Thoracic aorta (tissue), 2 donors: ENCODE measurements around the gene WNT11. TPM values are rescaled to one million over a fixed set of nuclear protein-coding genes. Genes with fewer than 3 reads are reported as not detected.

Experiments used
- ATAC-seq: fragments of 150-250 bp; one replicate; pipeline ENCODE4 v1.8.0; 2017; ENCODE audit warnings: low read depth; ENCODE audit not compliant: insufficient number of reproducible peaks, low FRiP score
- DNase-seq: peaks from one replicate; pipeline ENCODE4 v3.0.0-alpha.2; 2020; ENCODE audit warnings: low spot score
- H3K27ac ChIP-seq, 2 donors: fragments of 200-600 bp; sonication (generic); 1 replicate in 1 of 2; 2 replicates in 1 of 2; pipeline ENCODE4 v1.5.1; 2016; ENCODE audit warnings: mild to moderate bottlenecking in 2 of 2, moderate library complexity in 2 of 2
- H3K27me3 ChIP-seq: fragments of 200-600 bp; sonication (generic); replicated peaks from 2 replicates; pipeline ENCODE4 v1.6.0; 2016; ENCODE audit warnings: mild to moderate bottlenecking; ENCODE audit not compliant: insufficient read depth
- H3K36me3 ChIP-seq: fragments of 200-600 bp; sonication (generic); one replicate; pipeline ENCODE4 v1.5.1; 2016
- H3K4me1 ChIP-seq, 2 donors: fragments of 200-600 bp; sonication (generic); 1 replicate in 1 of 2; 2 replicates in 1 of 2; pipeline versions ENCODE4 v1.5.1 to v1.6.0; 2016; ENCODE audit warnings: low read depth in 2 of 2, mild to moderate bottlenecking in 1 of 2; ENCODE audit not compliant: control insufficient read depth in 1 of 2
- H3K4me3 ChIP-seq: fragments of 200-600 bp; sonication (generic); 2 replicates; pipeline ENCODE4 v1.5.1; 2016; ENCODE audit warnings: mild to moderate bottlenecking
- H3K9me3 ChIP-seq: fragments of 200-600 bp; sonication (generic); 2 replicates; pipeline ENCODE4 v1.5.1; 2016
- total RNA-seq, 2 donors: library from RNA; depleted of rRNA; stranded (reverse); fragments of >200 nt; gene quantifications; one replicate each; pipeline versions ENCODE4 v1.1.0 to v1.2.3, GENCODE V29; 2016
- TF ChIP-seq, protein P1 (sequence below): fragments of 200-600 bp; sonication (generic); IDR thresholded peaks from one replicate; pipeline ENCODE4 v1.5.1; 2019; ENCODE audit warnings: antibody characterized with exemption

Gene WNT11
- 10 to 100 TPM; 12.0 to 35.1 TPM for total RNA-seq

DNA sequence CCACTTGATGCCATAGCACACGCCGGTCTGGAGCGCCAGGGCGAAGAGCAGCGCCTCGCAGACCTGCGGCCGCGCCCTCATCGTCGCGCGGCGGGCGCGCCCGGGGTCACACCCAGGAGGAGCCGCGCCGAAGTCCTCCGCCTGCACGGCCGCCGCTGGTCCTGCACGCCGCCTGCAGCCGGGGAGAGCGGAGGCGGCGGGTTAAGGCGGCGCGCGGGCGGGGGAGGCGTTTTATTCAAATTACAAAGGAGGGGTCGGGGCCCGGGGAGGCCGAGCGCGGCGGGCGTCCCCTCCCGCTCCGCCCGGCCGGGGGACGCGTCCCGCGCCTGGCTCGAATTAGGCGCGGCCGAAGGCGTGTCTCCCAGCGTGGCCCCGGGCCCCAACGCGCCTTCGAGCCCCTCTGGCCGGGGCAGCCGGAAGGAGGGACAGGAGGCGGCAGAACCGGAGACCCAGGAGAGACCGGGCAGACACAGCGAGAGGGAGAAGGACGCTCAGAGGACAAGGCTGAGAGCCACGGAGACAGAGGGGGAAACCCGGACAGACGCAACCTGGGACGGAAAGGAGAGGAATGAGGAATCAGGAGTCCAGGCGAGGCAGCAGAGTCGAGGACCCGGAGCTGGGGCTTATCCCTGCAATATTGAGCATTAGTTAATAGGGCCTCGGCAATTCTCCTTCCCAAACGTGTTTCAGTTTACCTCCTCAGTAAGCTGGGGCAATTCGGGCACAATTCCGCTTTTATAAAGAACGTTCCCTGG lies at the start of gene WNT11:
Gene WNT11, minus strand, starts transcription at position 176 of the 755 bp plus-strand sequence. Its CDS starts 95 bp downstream, at position 81.
- Histone ChIP-seq H3K27ac (no peak within 1 kb of the TSS), H3K9me3 (no peaks in the 10 kb centered on the region), H3K4me1 (peaks cover 14 to 44% of the 10 kb centered on the region in 2 donors), H3K27me3 (no peaks in the 10 kb centered on the region), H3K36me3 (no peaks in the 10 kb centered on the region), H3K4me3 (peak within 1 kb of the TSS; percentile 72)
- ATAC-seq (no peak), DNase-seq (no peak)
- TF ChIP-seq, protein P1, sequence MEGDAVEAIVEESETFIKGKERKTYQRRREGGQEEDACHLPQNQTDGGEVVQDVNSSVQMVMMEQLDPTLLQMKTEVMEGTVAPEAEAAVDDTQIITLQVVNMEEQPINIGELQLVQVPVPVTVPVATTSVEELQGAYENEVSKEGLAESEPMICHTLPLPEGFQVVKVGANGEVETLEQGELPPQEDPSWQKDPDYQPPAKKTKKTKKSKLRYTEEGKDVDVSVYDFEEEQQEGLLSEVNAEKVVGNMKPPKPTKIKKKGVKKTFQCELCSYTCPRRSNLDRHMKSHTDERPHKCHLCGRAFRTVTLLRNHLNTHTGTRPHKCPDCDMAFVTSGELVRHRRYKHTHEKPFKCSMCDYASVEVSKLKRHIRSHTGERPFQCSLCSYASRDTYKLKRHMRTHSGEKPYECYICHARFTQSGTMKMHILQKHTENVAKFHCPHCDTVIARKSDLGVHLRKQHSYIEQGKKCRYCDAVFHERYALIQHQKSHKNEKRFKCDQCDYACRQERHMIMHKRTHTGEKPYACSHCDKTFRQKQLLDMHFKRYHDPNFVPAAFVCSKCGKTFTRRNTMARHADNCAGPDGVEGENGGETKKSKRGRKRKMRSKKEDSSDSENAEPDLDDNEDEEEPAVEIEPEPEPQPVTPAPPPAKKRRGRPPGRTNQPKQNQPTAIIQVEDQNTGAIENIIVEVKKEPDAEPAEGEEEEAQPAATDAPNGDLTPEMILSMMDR = no peak

DNA sequence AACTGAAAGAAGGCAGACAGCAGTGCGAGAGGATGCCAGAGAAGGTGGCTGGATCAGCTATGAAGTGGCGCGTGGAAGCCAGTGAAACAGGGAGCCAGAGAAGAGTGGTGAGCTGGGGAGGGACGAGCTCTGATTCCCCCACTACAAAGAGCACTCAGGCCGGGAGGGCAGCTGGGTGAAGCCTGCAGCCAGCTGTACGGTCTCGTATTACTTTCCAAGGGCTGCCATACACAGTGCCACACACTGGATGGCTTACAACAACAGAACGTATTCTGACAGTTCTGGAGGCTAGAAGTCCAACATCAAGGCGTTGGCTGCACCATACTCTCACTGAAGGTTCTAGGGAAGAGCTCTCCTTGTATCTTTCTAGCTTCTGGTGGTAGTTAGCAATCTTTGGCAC lies 47.1 kb upstream of the WNT11 start:
- Histone ChIP-seq H3K4me3 (no peak overlapping the region), H3K36me3 (no peaks in the 10 kb centered on the region), H3K9me3 (no peaks in the 10 kb centered on the region), H3K27ac (no peak overlapping the region), H3K27me3 (no peaks in the 10 kb centered on the region), H3K4me1 (no peaks in the 10 kb centered on the region)
- TF ChIP-seq, protein P1 = no peak
- no peak for ATAC-seq
- DNase-seq = no peak

DNA sequence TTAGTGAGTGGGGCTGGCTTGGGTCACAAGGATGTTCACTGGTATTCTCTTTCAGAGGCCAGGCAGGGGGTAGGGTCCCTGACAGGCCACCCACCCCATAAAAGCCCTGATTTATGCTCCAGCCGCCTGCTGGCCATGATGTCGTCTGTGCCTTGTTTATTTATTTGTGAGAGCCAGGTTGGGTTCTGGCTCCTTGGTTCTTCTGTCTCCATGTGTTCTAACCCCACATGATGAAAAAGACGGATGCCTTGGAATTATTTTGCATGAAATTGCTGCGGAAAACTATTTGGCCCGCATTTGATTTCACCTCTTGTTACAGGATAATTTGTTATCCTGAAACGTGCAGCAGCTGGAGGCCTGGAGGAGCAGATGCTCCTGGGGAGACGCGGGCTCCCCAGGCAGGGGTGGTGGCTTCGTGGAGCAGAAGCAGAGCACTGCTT lies 46.3 kb upstream of the WNT11 start:
- H3K27ac ChIP-seq = no peak overlapping the region
- no peaks in the 10 kb centered on the region for H3K27me3 ChIP-seq
- TF ChIP-seq, protein P1 = no peak
- no peaks in the 10 kb centered on the region for H3K9me3 ChIP-seq
- ATAC-seq = no peak
- no peaks in the 10 kb centered on the region for H3K4me1 ChIP-seq
- H3K4me3 ChIP-seq = no peak overlapping the region
- no peaks in the 10 kb centered on the region for H3K36me3 ChIP-seq
- no peak for DNase-seq

DNA sequence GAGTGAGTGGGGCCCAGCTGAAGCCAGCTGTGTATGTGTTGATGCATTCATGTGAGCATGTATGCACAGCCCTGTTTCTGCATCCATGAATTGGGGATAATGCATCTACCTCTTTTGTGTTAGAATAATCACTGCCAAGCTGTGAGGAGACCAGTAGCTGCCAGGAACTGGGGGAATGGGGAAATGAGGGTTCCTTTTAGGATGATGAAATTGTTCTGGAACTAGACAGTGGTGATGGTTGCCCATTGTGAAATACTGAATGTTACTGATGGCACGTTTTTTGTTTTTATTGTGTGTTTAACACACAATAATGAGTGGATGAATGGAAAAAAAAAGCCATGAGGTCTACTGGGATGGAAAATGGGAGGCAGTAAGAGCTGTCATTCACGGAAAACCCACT lies 45.3 kb upstream of the WNT11 start:
- no peak overlapping the region for H3K4me3 ChIP-seq
- H3K4me1 ChIP-seq = no peaks in the 10 kb centered on the region
- ATAC-seq (no peak), DNase-seq (no peak)
- H3K27me3 ChIP-seq = no peaks in the 10 kb centered on the region
- no peaks in the 10 kb centered on the region for H3K9me3 ChIP-seq
- no peaks in the 10 kb centered on the region for H3K36me3 ChIP-seq
- TF ChIP-seq, protein P1 = no peak
- no peak overlapping the region for H3K27ac ChIP-seq

DNA sequence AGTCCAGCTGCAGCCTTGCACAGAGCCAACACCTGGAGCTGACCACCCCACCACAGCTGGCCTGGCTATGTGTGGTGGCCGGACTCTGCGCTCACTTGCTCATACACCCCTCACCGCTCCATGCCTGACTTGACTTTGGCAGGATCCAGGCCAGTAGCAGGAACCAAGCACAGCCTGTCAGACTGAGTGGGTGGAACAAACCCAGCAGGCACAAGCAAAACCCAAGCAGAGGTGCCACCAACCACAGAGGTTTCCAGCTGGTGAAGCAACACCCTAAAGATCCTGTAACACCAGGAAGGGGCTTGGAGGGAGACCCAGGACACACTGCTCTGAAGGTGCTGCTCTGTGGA lies 44.9 kb upstream of the WNT11 start:
- ATAC-seq = no peak
- Histone ChIP-seq H3K27ac (no peak overlapping the region), H3K4me1 (no peaks in the 10 kb centered on the region), H3K27me3 (no peaks in the 10 kb centered on the region), H3K9me3 (no peaks in the 10 kb centered on the region), H3K36me3 (no peaks in the 10 kb centered on the region), H3K4me3 (no peak overlapping the region)
- TF ChIP-seq, protein P1 = no peak
- no peak for DNase-seq
